ENCODE measurements around the gene TEX2. TPM values are rescaled to one million over a fixed set of nuclear protein-coding genes. Genes with fewer than 3 reads are reported as not detected.

TEX2 gene
- total and polyA plus RNA-seq, 2 of the 13 experiments (the other 11 are each of a cell fraction or from before 2014, with no cell fraction given), result 21.4 to 37.7 TPM

- TF ChIP-seq, protein P1, sequence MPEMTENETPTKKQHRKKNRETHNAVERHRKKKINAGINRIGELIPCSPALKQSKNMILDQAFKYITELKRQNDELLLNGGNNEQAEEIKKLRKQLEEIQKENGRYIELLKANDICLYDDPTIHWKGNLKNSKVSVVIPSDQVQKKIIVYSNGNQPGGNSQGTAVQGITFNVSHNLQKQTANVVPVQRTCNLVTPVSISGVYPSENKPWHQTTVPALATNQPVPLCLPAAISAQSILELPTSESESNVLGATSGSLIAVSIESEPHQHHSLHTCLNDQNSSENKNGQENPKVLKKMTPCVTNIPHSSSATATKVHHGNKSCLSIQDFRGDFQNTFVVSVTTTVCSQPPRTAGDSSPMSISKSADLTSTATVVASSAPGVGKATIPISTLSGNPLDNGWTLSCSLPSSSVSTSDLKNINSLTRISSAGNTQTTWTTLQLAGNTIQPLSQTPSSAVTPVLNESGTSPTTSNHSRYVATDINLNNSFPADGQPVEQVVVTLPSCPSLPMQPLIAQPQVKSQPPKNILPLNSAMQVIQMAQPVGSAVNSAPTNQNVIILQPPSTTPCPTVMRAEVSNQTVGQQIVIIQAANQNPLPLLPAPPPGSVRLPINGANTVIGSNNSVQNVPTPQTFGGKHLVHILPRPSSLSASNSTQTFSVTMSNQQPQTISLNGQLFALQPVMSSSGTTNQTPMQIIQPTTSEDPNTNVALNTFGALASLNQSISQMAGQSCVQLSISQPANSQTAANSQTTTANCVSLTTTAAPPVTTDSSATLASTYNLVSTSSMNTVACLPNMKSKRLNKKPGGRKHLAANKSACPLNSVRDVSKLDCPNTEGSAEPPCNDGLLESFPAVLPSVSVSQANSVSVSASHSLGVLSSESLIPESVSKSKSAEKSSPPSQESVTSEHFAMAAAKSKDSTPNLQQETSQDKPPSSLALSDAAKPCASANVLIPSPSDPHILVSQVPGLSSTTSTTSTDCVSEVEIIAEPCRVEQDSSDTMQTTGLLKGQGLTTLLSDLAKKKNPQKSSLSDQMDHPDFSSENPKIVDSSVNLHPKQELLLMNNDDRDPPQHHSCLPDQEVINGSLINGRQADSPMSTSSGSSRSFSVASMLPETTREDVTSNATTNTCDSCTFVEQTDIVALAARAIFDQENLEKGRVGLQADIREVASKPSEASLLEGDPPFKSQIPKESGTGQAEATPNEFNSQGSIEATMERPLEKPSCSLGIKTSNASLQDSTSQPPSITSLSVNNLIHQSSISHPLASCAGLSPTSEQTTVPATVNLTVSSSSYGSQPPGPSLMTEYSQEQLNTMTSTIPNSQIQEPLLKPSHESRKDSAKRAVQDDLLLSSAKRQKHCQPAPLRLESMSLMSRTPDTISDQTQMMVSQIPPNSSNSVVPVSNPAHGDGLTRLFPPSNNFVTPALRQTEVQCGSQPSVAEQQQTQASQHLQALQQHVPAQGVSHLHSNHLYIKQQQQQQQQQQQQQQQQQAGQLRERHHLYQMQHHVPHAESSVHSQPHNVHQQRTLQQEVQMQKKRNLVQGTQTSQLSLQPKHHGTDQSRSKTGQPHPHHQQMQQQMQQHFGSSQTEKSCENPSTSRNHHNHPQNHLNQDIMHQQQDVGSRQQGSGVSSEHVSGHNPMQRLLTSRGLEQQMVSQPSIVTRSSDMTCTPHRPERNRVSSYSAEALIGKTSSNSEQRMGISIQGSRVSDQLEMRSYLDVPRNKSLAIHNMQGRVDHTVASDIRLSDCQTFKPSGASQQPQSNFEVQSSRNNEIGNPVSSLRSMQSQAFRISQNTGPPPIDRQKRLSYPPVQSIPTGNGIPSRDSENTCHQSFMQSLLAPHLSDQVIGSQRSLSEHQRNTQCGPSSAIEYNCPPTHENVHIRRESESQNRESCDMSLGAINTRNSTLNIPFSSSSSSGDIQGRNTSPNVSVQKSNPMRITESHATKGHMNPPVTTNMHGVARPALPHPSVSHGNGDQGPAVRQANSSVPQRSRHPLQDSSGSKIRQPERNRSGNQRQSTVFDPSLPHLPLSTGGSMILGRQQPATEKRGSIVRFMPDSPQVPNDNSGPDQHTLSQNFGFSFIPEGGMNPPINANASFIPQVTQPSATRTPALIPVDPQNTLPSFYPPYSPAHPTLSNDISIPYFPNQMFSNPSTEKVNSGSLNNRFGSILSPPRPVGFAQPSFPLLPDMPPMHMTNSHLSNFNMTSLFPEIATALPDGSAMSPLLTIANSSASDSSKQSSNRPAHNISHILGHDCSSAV (CRISPR knock-in tag; IDR thresholded peaks at IDR 0.05; ENCODE audit: borderline replicate concordance), result peak; percentile 24; the same call in 1 of the 2 replicates
- peak; percentile 99 for TF ChIP-seq ATF6 (CRISPR knock-in tag; conservative IDR thresholded peaks at IDR 0.05)
- TF ChIP-seq ZNF513 (CRISPR knock-in tag; conservative IDR thresholded peaks at IDR 0.05), result no peak; the same call in 1 of the 2 replicates
- TF ChIP-seq ZMYM4 (CRISPR knock-in tag; IDR thresholded peaks at IDR 0.05), result peak; percentile 100
- TF ChIP-seq XBP1 (CRISPR knock-in tag; IDR thresholded peaks at IDR 0.05), result peak; percentile 84; the same call in 1 of the 2 replicates
- TF ChIP-seq SIX4 (CRISPR knock-in tag; IDR thresholded peaks at IDR 0.05), result 0 out of 2 replicates have a peak, but pooled peaks have one; percentile 28
- peak; percentile 88 for TF ChIP-seq ZNF800 (CRISPR knock-in tag; IDR thresholded peaks at IDR 0.05)
- peak; percentile 87; the same call in 1 of the 2 replicates for TF ChIP-seq NRL (CRISPR knock-in tag; IDR thresholded peaks at IDR 0.05; ENCODE audit: borderline replicate concordance)
- peak; percentile 89 for TF ChIP-seq THAP9 (CRISPR knock-in tag; IDR thresholded peaks at IDR 0.05; ENCODE audit: borderline replicate concordance)
- peak; percentile 97 for TF ChIP-seq SPEN (CRISPR knock-in tag; IDR thresholded peaks at IDR 0.05; ENCODE audit: low read depth)
These were observed 117.2 kb downstream of the TEX2 start (continued) for GRCh38 chr17:64145751-64146417.

Measured in HepG2 (cell line).